ENCODE measurements around the gene FAM111B. TPM values are rescaled to one million over a fixed set of nuclear protein-coding genes. Genes with fewer than 3 reads are reported as not detected.
"Not testable (repeated sequence)": the region's sequence is repeated elsewhere in the genome, so short reads cannot be mapped to it uniquely, and the experiment has no call there.

FAM111B gene
- under 1 TPM; 0.24 to 0.81 TPM for total RNA-seq
- not detected for polyA plus RNA-seq (ENCODE audit: insufficient read depth, low read depth, low replicate concordance)
- long read RNA-seq, donor 1, partial matches to known transcripts: 0 of 5 reads
- long read RNA-seq, donor 1, other reads (novel, unspliced or antisense): 0 of 5 reads
- long read RNA-seq, donor 2, partial matches to known transcripts: 0 of 1 reads
- long read RNA-seq, donor 2, other reads (novel, unspliced or antisense): 0 of 1 reads

GRCh38 chr11:59106363-59107336 lies at the start of gene FAM111B:
Gene FAM111B (plus strand): TSS chr11:59107237. CDS start chr11:59109626, 2,389 bp downstream.
- 0 to 1% methylated on average over 9 to 64 of the region's 64 CpGs for WGBS, 2 donors
- Histone ChIP-seq H3K27me3 (no peaks in the 10 kb centered on the region), H3K9me3 (no peaks in the 10 kb centered on the region), H3K27ac (no peak within 1 kb of the TSS), H3K36me3 (ENCODE audit: low read depth, missing control alignments) (no peaks in the 10 kb centered on the region), H3K4me1 (peaks cover 2% of the 10 kb centered on the region), H3K4me3 (peak within 1 kb of the TSS; percentile 45 to 58)
- TF ChIP-seq POLR2A (IDR thresholded peaks at IDR 0.05) (no peak), CTCF (IDR thresholded peaks at IDR 0.05) (no peak)
- intact Hi-C loops (cut with DNase I; ENCODE audit: low total_unique reads): no loop called here
- DNase-seq: peak; percentile 91

GRCh38 chr11:59058120-59059033 lies 48.7 kb upstream of the FAM111B start:
- H3K27me3 ChIP-seq; H3K9me3 ChIP-seq; H3K27ac ChIP-seq; H3K36me3 ChIP-seq (ENCODE audit: low read depth, missing control alignments); intact Hi-C loops (cut with DNase I; ENCODE audit: low total_unique reads); H3K4me1 ChIP-seq: not testable (repeated sequence)
- TF ChIP-seq CTCF (IDR thresholded peaks at IDR 0.05): peak; percentile 68 to 86 (median 76)
- peak; percentile 88 for DNase-seq
- H3K4me3 ChIP-seq: peak overlapping the region; percentile 31 to 54
- 4 to 6% methylated on average over 22 to 27 of the region's 27 CpGs for WGBS, 2 donors

GRCh38 chr11:59060096-59060495 lies 46.9 kb upstream of the FAM111B start:
- H3K27me3 ChIP-seq; H3K27ac ChIP-seq; H3K9me3 ChIP-seq; H3K4me3 ChIP-seq; H3K4me1 ChIP-seq; DNase-seq; intact Hi-C loops (cut with DNase I; ENCODE audit: low total_unique reads); H3K36me3 ChIP-seq (ENCODE audit: low read depth, missing control alignments): not testable (repeated sequence)
- 77% methylated on average over 3 of the region's 3 CpGs for WGBS, 2 donors

- intact Hi-C loops (cut with DNase I; ENCODE audit: low total_unique reads): no loop called here
- TF ChIP-seq POLR2A (IDR thresholded peaks at IDR 0.05) (no peak), CTCF (IDR thresholded peaks at IDR 0.05) (no peak)
- no peaks in the 10 kb centered on the region for H3K4me1 ChIP-seq
- DNase-seq: peak; percentile 37
- H3K27me3 ChIP-seq: no peaks in the 10 kb centered on the region
- H3K36me3 ChIP-seq (ENCODE audit: low read depth, missing control alignments): no peaks in the 10 kb centered on the region
- no peaks in the 10 kb centered on the region for H3K9me3 ChIP-seq
- WGBS, 2 donors: 35 to 42% methylated on average over 45 to 56 of the region's 56 CpGs
- no peak overlapping the region for H3K27ac ChIP-seq
- peak overlapping the region; percentile 2 to 36 for H3K4me3 ChIP-seq
Observed at GRCh38 chr11:59062602-59063529, 44.2 kb upstream of the FAM111B start.

- H3K4me3 ChIP-seq; H3K36me3 ChIP-seq (ENCODE audit: low read depth, missing control alignments); H3K4me1 ChIP-seq; intact Hi-C loops (cut with DNase I; ENCODE audit: low total_unique reads); H3K27ac ChIP-seq; H3K27me3 ChIP-seq; DNase-seq; H3K9me3 ChIP-seq: not testable (repeated sequence)
- 49 to 69% methylated on average over 14 of the region's 14 CpGs for WGBS, 2 donors
Observed at GRCh38 chr11:59063996-59064727, 42.9 kb upstream of the FAM111B start.

All from testis (tissue), 5 donors.